ENCODE data around the gene LEUTX.

- TF ChIP-seq POLR2AphosphoS5 (IDR thresholded peaks at IDR 0.05; ENCODE audit: insufficient read depth in 1 of 2, low read depth in 1 of 2), result no peak
- TF ChIP-seq CTCF (IDR thresholded peaks at IDR 0.05), result no peak
- no peak for TF ChIP-seq POLR2A (IDR thresholded peaks at IDR 0.05)
Observed at GRCh38 chr19:39817888-39818561, 39.4 kb downstream of the LEUTX start.
